MV-4-11 (cell line): ENCODE data around the gene KCNIP1.

Experiments used
- DNase-seq: peaks from one replicate; lab custom pipeline; 2025; lab: John Stamatoyannopoulos, UW

KCNIP1 gene

GRCh38 chr5:170483701-170484458 lies 19.9 kb upstream of the KCNIP1 start:
- DNase-seq: peak; percentile 20

DNA sequence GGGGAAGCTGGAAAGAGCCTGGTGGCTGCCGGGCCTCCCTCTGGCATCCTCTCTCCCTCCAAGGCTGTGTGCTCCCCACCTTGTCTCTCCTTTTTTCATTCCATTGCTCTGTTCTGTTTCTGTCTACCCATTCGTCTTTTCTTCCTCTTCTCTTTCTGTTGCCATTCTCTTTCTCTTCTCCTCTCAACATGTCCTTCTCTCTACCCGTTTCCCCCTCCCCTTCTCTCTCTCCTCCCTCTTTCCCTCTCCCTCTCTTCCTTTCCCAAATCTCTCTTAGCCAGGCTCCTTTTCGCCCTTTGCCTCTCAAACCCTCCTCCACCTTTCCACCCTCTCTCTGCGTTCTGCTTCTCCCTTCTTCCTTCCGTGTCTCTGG lies 19.4 kb upstream of the KCNIP1 start:
- DNase-seq: no peak

DNA sequence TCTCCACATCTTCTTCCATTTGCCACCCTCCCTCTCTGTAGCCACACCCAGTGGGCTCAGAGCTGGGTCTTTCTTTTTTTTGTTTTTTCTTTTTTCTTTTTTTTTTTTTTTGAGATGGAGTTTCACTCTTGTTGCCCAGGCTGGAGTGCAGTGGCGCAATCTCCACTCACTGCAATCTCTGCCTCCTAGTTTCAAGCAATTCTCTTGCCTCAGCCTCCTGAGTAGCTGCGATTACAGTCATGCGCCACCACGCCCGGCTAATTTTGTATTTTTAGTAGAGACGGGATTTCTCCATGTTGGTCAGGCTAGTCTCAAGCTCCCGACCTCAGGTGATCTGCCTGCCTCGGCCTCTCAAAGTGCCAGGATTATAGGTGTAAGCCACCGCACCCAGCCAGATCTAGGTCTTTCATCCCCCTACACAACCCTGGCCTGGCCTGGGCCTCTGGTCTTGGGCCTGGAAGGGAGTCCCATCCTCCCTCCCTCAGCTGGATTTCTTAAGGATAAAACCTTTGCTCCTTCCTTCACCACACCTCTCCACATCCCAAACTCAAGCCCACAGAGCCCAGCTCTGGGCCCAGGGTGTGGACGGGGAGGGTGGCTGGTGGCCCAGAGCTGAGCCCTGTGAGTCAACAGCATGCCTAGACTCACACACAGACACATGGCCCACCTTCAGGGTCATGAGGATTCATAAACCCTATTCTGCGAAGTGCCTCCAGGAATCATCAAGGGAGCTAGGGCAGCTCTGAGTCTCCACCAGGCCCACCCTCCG lies 18.8 kb upstream of the KCNIP1 start:
- DNase-seq: peak; percentile 36

- no peak for DNase-seq
Observed at GRCh38 chr5:170485616-170485911, 18.3 kb upstream of the KCNIP1 start.

GRCh38 chr5:170486371-170486770 lies 17.4 kb upstream of the KCNIP1 start:
- DNase-seq: no peak

- DNase-seq: no peak
Observed at GRCh38 chr5:170488570-170488969, 15.2 kb upstream of the KCNIP1 start.

GRCh38 chr5:170489199-170489598 lies 14.6 kb upstream of the KCNIP1 start:
- DNase-seq: no peak

DNA sequence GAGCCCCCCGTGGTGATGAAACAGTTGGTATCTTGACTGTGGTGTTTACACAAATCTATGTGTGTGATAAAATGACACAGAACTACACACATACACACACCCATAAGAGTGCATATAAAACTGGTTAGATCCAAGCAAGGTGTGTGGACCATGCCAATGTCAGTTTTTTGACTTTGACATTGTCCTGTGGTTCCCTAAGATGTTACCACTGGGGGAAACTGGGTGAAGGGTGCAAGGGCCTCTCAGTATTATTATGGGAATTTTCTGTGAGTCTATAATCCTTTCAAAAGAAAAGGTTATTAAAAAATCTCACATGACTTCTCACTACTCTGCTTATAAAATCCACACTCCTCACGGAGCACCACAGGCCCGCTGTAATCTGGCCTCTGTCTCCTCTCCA lies 13.4 kb upstream of the KCNIP1 start:
- no peak for DNase-seq

GRCh38 chr5:170491479-170491878 lies 12.3 kb upstream of the KCNIP1 start:
- peak; percentile 90 for DNase-seq

GRCh38 chr5:170493028-170493820 lies 10.6 kb upstream of the KCNIP1 start:
- no peak for DNase-seq

GRCh38 chr5:170494041-170494440 lies 9.8 kb upstream of the KCNIP1 start:
- no peak for DNase-seq

GRCh38 chr5:170495825-170496661 lies 7.8 kb upstream of the KCNIP1 start:
- DNase-seq: no peak

DNA sequence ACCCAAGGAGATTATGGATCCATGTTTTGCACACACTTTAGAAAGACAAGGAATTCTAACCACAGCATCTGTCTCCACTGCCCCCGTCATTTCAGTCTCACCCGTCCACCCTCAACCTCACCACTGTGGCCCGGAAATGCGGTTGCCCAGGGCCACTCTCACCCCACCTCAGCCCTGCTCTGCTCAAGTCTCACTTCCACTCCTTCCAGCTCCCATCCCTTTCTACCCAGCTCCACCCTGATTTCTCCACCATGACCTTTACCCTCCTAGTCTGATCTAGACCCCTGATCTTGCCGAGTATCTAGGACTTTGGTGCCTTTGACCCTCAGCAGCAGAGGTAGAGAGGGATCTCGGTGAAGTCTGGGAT lies 7.2 kb upstream of the KCNIP1 start:
- DNase-seq: no peak

- no peak for DNase-seq
Observed at GRCh38 chr5:170497311-170498038, 6.3 kb upstream of the KCNIP1 start.

GRCh38 chr5:170498811-170499351 lies 4.9 kb upstream of the KCNIP1 start:
- no peak for DNase-seq

DNA sequence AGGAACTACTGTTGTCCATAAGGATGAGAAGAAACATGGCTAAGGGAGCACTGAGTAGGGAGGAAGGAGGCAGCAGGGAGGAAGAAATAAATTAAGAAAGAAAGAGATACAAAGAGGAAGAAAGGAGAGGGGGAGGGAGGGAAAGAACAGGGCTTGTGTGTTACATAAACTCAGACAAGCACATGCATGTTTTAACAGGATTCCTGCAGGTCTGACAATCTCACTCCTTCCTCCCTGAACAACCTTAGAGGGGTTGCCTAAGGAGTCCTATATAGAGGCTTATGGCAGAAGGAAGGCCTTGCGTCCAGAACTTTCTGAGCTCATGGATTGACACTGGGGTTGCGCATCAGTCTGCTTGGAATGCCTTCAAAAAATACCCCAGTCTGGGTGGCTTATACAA lies 4.2 kb upstream of the KCNIP1 start:
- no peak for DNase-seq

DNA sequence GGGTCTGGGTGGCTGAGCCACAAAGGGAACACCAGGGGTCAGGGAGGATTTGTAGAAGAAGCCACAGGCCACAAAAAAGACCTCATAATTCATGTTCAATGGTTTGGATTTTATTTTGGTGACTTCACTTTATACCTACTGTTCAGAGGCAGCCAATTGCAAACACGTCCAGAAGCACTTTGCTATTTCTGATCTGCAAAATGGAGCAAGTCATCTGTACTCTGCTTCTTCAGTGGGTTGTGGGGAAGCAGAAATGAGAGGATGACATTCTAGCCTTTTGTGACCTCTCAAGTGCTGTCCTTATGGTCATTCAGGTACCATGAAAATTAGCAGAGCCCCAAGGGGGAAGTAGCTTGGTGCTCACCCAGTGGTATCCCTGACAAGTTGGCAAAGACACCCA lies 2.5 kb upstream of the KCNIP1 start:
- DNase-seq: peak; percentile 11

DNA sequence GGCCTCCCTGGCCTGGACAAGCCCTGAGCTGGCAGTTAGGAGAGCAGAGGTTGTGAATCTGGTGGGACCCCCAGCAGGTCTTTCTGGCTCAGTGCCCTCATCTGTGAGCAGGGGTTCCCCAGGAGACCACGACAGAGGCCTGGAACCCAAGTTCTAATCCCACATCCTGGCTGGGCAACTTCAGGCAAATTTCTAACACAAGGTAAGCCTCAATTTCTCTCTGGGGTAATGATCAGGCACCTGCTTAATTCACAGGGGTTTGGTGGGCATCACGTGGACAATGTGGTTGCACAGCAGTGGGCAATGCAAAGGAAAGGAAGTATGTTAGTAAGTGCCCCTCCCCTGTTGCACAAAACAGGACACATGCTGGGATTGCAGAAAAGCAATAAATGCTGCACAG lies 1.9 kb upstream of the KCNIP1 start:
- no peak for DNase-seq

DNA sequence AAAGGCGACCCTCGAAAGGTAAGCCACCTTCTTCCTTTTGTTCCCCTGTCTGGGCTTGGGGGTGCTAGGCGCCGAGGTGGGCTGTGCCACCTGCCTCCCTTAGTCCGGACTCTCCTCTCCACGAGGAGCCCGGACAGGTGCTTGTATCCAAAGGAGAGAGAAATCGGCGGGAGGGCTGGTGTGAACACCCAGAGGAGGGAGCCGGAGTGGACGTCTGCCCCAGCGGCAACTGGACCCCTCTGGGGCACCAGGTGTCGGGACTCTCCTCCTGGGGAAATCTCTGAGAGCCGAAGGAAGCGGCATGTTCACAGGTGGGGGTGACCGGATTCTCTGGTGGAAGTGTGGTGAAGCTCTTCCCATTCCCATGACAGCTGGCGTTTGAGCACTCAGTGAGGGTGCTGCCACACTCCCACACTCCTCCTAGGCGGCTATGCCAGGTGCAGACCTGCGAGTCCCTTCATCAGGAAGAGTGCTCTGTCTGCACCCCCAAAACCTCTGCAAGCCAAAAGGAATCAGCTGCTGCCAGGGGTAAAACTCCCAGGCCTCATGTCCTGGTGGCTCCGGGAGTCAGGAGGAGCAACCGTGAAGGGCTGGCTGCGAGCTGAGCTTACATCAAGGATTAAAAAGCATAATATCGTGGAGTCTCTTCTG lies 921 bp downstream of the KCNIP1 start:
- no peak for DNase-seq

- no peak for DNase-seq
Observed at GRCh38 chr5:170508036-170508435, 4.2 kb downstream of the KCNIP1 start.
